Daoy (cell line): ENCODE results near the gene DNAAF3. TPM values are rescaled to one million over a fixed set of nuclear protein-coding genes. Genes with fewer than 3 reads are reported as not detected.

Source experiments
- DNase-seq: peaks from one replicate; pipeline ENCODE4 v3.0.0-alpha.2; 2015; ENCODE audit warnings: low read depth
- total RNA-seq: library from RNA; depleted of rRNA; stranded (reverse); fragments of >200 nt; shearing (Covaris generic); gene quantifications from 2 replicates; pipeline ENCODE4 v1.2.3, GENCODE V29; 2014

DNAAF3 gene
- total RNA-seq, 1 experiment from 2014 or later, result 3.1 TPM

DNA sequence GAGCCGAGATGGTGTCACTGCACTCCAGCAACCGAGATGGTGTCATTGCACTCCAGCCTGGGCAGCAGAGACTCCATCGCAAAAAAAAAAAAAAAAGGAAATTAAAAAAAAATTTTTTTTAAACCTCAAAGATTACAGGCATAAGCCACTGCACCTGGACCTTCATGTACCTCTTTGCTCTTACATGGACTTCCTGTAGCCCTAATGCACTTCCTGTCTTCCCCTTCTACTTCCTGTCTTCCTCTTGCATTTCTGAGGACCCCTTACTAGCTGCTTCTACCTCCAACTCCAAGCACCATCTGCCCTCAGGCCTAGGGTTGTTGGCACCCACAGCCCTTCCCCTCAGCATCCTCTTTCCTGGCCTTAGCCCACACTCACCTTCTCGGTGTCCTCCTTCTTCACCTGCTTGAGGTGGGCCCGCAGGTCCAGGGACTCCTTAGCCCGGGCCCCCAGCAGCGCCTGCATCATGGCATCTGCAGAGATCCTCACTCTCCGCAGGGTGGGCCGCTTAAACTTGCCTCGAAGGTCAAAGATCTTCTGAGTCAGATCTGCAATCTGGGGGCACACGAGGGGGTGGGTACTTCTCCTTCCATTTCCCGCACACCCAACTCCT lies 12.7 kb downstream of the DNAAF3 start:
- no peak for DNase-seq

DNA sequence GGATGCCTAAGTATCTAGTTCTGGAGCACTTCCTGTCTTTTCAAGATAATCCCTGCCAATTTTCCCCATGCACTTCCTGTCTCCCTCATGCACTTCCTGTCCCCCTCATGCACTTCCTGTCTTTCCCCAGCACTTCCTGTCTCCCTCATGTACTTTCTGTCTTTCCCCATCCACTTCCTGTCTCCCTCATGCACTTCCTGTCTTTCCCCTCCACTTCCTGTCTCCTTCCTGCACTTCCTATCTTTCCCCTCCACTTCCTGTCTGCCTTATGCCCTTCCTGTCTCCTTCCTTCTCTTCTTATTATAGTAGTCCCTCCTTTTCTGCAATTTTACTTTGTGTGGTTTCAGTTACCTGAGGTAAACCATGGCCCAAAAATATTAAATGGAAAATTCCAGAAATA lies 14.4 kb downstream of the DNAAF3 start:
- DNase-seq, result no peak

DNA sequence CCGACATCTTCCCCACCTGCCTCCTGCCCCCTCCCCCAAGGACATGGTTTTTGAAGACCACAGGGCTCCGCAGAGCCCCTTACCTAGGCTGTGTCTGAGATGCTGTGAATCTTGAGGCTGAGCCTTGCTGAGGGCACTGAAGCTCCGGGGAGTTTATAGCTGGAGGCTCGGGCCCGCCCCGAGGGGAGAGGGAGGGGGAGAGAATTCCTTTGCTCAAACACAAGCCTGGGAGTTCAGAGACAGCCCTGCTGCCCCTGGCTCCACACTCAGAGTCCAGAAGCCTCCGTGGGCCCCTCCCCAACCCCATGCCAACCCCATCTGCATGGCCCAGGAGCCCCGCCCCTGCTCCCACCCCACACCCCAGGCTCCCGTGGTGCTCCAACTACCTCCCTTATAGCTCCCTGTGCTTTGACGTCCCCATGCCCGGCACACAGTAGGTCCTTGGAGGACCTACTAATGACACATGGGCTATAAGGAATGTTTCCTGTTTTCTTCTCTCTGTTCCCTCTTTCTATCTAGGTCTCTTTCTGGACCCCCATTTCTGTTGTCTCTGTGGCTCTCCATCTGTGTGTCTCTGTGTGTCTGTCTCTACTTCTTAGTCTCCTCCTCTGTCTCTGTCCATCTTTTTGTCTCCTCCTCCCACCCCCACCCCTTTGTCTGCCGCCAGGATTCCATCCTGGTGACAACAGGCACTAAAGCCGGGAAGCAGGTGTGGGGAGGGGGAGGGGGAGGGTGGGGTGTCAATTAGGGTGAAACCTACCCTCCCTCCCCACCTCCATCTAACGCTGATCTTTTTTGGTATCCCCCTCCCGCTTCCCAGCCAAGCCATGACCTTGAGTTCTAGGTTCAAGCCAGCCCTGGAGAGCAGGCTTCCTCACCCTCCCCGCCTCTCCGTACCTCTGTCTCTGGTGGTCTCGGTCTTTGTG lies 17.1 kb downstream of the DNAAF3 start, which contains the start of gene TNNT1:
TNNT1 (minus strand) TSS at position 129 of the 926 bp plus-strand sequence. CDS start 2,049 bp downstream, outside the sequence.
- DNase-seq, result no peak

DNA sequence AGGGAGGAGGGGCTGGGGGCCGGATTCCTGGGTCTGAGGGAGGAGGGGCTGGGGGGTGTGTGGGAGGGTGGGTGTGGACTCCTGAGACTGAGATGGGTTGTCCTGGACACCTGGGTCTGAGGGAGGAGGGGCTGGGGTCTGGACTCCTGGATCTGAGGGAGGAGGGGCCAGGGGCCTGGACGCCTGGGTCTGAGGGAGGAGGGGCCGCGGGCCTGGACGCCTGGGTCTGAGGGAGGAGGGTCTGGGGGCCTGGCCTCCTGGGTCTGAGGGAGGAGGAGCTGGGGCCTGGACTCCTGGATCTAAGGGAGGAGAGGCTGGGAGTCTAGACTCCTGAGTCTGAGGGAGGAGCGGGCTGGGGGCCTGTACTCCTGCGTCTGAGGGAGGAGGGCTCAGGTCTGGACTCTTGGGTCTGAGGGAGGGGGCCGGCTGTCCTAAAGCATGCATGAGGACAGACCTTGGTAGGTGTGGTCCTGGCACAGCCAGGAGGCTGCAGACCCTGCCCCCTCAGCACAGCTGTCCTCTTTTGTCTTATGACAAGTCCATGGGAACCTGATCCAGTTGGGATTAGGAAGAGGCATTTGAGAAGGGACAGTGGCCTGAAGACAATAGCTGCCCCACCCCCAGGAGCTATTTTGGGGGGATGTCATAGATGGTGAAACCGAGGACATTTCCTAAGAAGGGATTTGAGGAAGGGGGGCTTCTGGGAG lies 18.7 kb downstream of the DNAAF3 start:
- DNase-seq, result no peak

DNA sequence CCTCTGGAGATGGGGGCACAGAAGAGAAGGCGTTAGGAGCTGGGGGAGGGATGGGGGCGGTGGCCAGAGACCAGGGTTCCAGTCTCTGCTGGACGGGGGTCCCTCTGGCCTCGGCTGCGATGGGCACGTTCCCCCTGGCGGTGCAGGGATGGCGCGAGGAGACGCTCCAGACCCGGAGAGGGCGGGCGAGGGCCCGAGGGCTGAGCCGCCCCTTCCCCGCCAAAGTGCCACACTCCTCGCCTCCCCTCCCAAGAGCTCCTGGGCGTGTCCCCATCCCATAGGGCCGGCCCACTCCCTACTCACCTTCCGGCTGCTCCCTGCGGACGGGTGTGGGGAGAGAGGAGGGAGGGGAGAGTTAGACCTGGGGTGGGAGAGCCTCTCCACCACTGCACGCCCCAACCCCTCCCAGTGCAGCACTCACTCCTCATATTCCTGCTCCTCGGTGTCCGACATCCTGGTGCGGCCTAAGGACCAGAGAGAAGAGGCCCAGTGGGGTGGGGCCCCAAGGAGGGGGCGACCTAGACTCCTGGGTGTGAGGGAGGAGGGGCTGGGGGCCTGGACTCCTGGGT lies 19.6 kb downstream of the DNAAF3 start:
- peak; percentile 79 for DNase-seq

DNA sequence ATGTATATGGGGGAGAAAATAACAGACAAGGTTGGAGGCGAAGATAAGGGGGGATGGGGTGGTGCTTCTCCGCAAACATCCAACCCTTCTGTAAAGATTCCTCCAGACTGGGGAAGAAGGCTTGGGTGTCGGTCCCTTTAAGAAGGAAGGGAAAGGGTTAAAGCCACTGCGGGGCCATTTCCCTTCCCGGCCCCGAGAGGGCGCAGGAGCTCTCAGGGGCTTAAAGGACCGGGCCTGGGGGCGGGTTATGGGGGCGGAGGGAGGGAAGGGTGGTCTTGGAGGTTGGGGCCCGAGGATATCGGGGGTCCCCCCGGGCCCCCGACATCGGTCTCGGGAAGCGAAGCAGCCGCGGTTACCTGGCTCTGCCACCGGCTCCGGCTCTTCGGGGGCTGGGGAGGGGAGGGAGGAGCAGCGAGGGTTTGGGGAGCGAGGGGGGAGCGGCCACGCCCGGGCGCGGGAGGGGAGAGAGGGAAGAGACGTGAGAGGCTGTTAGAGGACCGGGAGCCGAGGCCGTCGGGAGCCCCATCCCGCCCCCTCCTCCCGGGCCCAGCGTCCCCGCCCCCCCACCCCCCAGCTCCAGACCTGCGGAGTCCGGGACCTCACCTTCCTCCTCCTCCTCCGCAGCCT lies 20.2 kb downstream of the DNAAF3 start:
- peak; percentile 68 for DNase-seq

DNA sequence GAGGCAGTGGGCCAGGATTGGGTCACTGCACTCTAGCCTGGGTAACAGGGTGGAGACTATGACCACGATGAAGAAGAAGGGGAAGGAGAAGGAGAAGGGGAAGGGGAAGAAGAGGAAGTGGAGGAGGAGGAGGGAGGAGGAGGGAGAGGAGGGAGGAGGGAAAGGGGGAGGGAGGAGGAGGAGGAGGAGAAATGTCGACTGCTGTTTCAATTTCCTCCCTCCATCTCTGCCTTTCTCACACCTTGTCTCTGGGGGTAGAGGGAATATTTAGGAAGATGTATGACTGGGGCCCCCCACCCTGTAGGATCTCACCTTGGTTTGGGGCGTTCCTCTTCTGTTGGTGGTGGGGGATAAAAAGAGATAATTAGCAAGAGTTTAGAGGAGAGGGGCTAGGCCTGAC lies 21.2 kb downstream of the DNAAF3 start:
- no peak for DNase-seq

DNA sequence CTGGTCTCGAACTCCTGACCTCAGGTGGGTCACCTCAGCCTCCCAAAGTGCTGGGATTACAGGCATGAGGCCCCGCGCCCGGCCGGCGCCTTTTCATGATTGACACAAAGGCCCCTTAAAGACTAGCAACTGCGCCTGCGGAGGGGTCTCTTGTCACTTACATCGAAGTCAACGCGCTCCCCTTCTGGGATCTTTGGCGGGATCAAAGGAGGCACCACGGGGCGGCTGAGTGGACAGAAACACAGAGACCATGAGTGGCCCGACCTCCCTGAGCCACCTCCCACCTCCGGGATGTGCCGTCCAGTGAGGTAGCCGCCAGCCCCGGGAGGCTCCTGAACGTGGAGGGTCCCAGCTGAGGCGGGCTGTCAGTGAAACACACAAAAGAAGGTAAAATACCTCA lies 24.7 kb downstream of the DNAAF3 start:
- no peak for DNase-seq

DNA sequence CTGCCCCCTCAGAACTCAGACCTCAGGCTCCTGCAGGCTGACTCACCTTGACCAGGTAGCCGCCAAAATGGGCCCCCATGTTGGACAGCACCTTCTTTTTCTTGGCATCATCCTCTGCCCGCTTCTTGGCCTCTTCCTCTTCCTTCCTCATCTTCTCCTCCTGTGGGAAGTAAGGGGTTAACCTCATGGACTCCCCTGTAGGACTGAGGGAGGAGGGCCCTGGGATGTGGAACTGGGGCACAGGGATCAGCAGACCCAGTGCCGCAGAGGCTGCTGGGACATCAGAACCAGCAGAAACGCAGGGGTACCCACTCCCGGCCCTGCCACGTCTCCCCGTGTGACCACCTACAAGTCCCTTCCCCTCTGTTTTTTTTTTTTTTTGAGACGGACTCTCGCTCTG lies 28.5 kb downstream of the DNAAF3 start:
- no peak for DNase-seq

DNA sequence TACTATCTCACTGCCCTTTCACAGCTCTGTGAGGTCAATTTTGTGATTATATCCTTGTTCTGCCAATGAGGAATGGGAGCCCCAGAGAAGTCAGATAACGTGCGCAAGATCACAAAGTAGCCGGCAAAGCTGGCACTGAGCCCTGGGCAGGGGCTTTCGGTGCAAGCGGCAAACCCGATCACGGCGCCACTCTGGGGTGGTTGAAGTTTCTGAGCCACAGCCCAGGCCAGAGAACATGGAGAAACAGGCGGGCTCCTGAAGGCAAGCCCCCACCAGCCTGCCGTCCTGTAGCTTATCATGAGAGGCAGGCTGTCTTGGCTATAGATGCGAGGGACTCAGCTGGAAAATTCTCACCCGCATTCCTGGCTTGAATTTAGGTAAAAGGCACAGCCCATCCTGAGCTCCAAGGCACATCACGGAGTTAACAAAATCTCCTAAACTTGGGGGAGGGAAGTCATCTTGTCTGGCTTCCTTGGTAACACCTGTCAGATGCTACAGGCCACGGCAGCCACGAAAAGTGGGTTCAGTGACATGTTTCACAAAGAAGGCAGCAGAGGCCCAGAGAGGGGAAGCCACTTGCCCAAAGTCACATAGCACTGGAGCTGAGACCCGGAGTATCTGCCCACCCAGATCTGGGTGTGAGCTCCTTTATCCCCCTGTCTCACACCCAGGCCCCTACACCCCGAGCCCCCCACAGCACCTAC lies 29.9 kb downstream of the DNAAF3 start:
- DNase-seq, result no peak

DNA sequence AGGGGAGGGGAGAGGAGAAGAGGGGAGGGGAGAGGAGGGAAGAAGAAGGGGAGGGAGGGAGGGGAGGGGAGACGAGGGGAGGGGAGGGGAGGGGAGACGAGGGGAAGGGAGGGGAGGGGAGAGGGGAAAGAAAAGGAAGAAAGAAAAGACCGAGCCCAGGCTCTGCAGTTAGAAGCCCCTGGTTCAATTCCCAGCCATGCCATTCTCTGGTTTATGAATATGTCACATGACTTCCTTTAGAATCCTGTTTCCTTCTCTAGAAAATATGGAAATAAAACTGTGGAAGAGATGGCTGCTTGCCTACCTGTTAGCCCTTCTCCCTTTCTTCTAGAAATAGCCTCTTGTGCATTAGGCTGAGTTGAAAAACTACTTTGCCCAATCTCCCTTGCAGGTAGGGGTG lies 31.7 kb downstream of the DNAAF3 start:
- DNase-seq, result no peak

DNA sequence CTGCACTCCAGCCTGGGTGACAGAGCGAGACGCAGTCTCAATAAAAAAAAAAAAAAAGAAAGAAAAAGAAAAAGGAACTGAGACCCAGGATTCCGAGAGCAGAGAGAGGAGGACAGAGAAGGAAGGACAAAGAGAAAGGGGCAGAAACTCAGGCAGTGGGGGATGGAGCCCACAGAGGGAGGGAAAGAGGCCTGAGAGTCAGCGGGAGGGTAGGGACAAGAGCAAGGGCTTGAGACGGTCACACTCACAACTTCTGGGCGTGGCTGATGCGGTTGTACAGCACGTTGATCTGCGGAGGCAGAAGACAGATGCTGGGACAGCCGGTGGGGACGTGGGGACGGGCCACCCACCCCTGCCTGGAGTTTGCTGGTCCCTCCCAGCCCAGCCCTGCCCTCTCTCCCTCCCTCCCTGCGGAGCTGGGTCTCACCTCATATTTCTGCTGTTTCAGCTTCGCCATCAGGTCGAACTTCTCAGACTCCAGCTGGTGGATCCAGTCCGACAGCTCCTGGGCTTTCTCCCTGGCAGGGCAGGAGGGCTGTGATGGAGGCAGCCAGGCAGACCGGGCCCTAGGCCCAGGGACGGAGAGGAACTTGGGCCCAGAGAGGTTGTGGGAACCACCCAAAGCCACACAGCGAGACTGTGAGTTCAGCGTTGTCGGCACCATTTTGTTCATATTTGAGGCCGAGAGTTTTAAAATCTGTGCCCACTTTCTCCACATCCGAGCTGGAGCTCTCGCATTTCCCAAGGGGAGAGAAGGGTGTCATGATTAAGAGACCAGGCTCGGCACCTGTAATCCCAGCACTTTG lies 32.6 kb downstream of the DNAAF3 start:
- DNase-seq, result no peak

DNA sequence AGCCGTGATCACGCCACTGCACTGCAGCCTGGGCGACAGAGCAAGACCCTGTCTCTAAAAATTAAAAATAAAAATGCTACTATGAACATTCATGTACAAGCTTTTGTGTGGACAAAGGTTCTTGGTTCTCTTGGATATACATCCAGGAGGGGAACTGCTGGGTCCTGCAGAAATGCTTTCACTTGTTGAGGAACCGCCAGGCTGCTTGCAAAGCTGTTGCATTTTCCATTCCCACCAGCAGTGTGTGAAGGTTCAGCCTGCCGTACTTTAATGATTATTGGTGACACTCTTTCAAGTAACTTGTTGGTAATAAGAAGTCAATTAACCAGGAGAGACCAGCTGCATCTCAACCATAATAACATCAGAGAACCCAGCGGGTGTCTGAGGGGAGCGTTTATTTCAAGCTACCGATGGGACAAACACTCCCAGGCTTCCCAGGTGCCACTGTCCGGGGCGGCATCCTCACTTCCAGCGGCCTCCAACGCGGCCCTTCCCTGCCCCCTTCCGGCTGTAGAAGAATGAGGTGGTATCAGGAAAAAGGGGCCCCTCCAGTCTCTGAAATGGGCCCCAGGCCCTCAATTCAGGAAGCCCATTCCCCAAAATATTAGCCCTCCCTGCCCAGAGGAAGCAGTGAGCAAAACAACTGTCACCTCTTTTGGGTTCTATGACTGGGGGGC lies 33.8 kb downstream of the DNAAF3 start:
- DNase-seq, result peak; percentile 57

DNA sequence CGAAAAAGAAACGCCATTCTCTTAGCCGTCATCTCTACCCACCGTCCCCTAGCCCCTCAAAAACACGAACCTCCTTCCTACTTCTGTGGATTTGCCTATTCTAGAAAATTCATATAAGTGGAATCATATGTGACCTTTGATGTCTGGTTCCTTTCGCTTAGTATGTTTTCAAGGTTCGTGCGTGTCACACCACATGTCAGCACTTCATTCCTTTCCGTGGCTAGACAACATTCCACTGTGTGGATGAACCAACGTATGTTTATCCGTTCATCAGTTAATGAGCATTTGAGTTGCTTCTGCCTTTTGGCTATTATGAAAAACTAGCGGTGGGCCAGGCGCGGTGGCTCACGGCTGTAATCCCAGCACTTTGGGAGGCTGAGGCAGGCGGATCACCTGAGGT lies 35.0 kb downstream of the DNAAF3 start:
- DNase-seq, result no peak

DNA sequence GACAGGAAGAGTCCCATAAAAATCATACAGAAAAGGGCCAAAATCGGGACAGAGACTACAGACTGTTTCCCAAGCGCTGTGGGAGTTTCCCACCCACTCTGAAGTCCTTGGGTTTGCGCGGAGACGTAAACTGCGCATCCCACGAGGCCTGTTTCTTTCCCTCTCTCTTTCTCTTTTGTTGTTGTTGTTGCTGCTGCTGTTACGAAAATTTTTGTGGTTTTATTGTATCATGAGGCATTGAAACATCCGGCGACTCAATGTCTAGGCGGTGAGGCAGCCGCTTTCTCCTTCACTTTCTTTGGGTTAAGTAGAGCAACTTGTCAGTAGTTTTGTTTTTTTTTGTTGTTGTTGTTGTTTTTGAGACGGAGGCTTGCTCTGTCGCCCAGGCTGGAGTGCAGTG lies 47.4 kb downstream of the DNAAF3 start:
- no peak for DNase-seq

DNA sequence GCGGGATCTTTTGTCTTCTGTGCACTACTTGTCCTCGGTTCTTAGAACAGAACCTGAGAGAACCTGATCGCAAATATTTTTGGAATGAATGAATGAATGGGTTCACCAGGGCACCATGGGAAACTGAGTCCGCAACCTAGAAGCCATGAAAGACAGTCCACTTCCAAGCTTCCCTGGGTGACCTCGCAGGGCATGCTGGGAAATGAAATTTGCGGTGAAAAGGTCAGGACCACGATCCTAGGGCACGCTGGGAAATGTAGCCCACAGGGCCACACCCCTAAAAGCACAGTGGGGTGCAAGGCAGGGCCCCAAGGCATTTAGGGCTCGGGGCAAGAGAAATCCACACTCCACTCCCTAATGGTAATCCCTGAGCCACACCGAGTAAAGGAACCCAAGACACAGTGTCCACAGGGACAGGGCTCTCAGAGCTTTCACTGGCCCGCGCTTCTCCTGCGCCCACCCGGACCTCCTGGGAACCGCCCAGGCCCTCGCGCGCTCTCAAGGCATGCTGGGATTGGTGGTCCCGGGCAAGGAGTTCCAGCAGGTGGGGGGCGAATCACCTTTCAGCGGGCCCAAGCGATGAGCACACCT lies 47.9 kb downstream of the DNAAF3 start:
- DNase-seq, result no peak

DNA sequence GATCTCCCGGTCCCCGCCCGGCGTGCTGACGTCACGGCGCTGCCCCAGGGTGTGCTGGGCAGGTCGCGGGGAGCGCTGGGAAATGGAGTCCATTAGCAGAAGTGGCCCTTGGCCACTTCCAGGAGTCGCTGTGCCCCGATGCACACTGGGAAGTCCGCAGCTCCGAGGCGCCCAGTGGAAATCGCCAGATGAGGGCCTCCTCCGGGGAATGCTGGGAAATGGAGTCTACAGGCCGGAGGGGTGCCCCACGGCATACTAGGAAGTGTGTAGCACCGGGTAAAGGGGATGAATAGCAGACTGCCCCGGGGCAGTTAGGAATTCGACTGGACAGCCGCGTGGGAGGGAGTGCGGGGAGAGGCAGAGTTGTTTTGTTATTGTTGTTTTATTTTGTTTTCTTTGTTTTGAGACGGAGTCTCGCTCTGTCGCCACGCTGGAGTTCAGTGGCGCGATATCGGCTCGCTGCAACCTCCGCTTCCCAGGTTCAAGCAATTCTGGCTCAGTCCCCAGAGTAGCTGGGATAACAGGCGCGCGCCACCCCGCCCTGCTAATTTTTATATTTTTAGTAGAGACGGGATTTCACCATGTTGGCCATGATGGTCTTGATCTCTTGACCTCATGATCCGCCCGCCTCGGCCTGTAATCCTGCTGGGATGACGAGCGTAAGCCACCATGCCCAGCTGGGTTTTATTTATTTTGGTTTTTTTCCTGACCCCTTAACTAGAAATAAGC lies 48.6 kb downstream of the DNAAF3 start:
- peak; percentile 99 for DNase-seq

DNA sequence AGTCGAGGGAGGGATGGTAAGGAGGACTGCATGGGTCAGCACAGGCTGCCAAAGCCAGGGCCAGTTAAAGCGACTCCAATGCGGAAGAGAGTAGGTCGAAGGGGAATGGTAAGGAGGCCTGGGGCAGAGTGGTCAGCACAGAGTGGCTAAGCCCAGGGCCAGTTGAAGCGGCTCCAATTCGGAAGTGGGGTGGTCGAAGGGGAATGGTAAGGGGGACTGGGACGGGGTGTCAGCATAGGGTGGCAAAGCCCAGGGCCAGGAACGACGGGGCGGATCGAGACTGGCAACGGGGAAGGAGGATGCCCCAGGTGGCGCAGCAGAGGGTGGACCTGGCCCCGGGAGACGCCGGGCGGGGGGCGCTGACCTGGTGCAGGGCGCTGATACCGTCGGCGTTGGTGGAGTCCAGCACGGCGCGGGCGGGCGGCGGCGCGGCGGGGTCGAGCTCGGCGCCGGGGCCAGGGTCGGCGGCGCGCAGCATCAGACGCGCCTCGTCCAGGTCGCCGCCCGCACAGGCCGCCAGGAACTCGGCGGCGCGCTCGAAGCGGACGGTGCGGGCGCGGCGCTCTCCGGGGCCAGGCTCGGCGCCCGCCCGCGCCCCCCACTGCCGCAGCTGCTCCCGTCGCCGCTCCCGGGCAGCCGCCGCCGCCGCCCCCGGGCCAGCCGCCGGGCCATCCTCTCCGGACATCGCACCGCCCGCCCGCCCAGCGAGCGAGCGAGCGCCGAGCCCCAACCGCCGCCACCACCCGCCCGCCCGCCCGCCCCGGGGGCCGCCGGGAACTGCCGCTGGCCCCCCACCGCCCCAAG lies 49.4 kb downstream of the DNAAF3 start, which contains the start of gene PPP1R12C:
PPP1R12C (minus strand) TSS at position 779 of the 804 bp plus-strand sequence; CDS start at position 685, 94 bp downstream.
- peak; percentile 32 for DNase-seq
